ENCODE data around the gene RREB1. TPM values are rescaled to one million over a fixed set of nuclear protein-coding genes. Genes with fewer than 3 reads are reported as not detected.

The RREB1 gene
- total RNA-seq, 1 donor from 2014 or later = 29.3 TPM

- no peak for DNase-seq (ENCODE audit: low read depth)
- Histone ChIP-seq H3K4me3 (ENCODE audit: low read depth, low read length) (no peak overlapping the region), H3K36me3 (ENCODE audit: control insufficient read depth, insufficient read depth, low read length) (peaks cover 3% of the 10 kb centered on the region), H3K27me3 (ENCODE audit: control insufficient read depth, insufficient read depth, low read length) (no peaks in the 10 kb centered on the region)
- TF ChIP-seq CTCF (IDR thresholded peaks at IDR 0.05; ENCODE audit: insufficient read depth, low read length, poor library complexity, severe bottlenecking) = no peak
Measured at GRCh38 chr6:7228662-7229375, 121.1 kb downstream of the RREB1 start.

- TF ChIP-seq CTCF (IDR thresholded peaks at IDR 0.05; ENCODE audit: insufficient read depth, low read length, poor library complexity, severe bottlenecking) = no peak
- no peak for DNase-seq (ENCODE audit: low read depth)
- no peak overlapping the region for H3K4me3 ChIP-seq (ENCODE audit: low read depth, low read length)
- H3K36me3 ChIP-seq (ENCODE audit: control insufficient read depth, insufficient read depth, low read length) = peaks cover 3% of the 10 kb centered on the region
- no peaks in the 10 kb centered on the region for H3K27me3 ChIP-seq (ENCODE audit: control insufficient read depth, insufficient read depth, low read length)
Measured at GRCh38 chr6:7229376-7230326, 121.9 kb downstream of the RREB1 start.

- DNase-seq (ENCODE audit: low read depth) = no peak
- H3K4me3 ChIP-seq (ENCODE audit: low read depth, low read length) = no peak overlapping the region
Measured at GRCh38 chr6:7230327-7230691, 122.5 kb downstream of the RREB1 start.

GRCh38 chr6:7230956-7231713 is 123.4 kb downstream of the RREB1 start:
- peaks cover 4% of the 10 kb centered on the region for H3K36me3 ChIP-seq (ENCODE audit: control insufficient read depth, insufficient read depth, low read length)
- no peak overlapping the region for H3K4me3 ChIP-seq (ENCODE audit: low read depth, low read length)
- no peak for DNase-seq (ENCODE audit: low read depth)
- no peaks in the 10 kb centered on the region for H3K27me3 ChIP-seq (ENCODE audit: control insufficient read depth, insufficient read depth, low read length)
- no peak for TF ChIP-seq CTCF (IDR thresholded peaks at IDR 0.05; ENCODE audit: insufficient read depth, low read length, poor library complexity, severe bottlenecking)

More at GRCh38 chr6:7230327-7230691, 122.5 kb downstream of the RREB1 start:
- no peak for TF ChIP-seq CTCF (IDR thresholded peaks at IDR 0.05; ENCODE audit: insufficient read depth, low read length, poor library complexity, severe bottlenecking)
- no peaks in the 10 kb centered on the region for H3K27me3 ChIP-seq (ENCODE audit: control insufficient read depth, insufficient read depth, low read length)
- peaks cover 4% of the 10 kb centered on the region for H3K36me3 ChIP-seq (ENCODE audit: control insufficient read depth, insufficient read depth, low read length)

- H3K27me3 ChIP-seq (ENCODE audit: control insufficient read depth, insufficient read depth, low read length) = no peaks in the 10 kb centered on the region
- H3K36me3 ChIP-seq (ENCODE audit: control insufficient read depth, insufficient read depth, low read length) = peaks cover 4% of the 10 kb centered on the region
- DNase-seq (ENCODE audit: low read depth) = no peak
- H3K4me3 ChIP-seq (ENCODE audit: low read depth, low read length) = no peak overlapping the region
- no peak for TF ChIP-seq CTCF (IDR thresholded peaks at IDR 0.05; ENCODE audit: insufficient read depth, low read length, poor library complexity, severe bottlenecking)
Measured at GRCh38 chr6:7232351-7232750, 124.6 kb downstream of the RREB1 start.
